OCI-LY7 (cell line): ENCODE data around the gene ERBB2. TPM values are rescaled to one million over a fixed set of nuclear protein-coding genes. Genes with fewer than 3 reads are reported as not detected.

ENCODE experiments used
- BruUV-seq: library from RNA; stranded (reverse); fragments of 400-500 nt; replicated peaks from 2 replicates; lab custom pipeline; 2021; lab: Mats Ljungman, UMichigan
- CTCF ChIA-PET: fragments of 300-600 bp; sonication (Branson Sonifier 250); formaldehyde crosslinking; loops from one replicate; lab custom pipeline; 2022; ENCODE audit warnings: antibody characterized with exemption; ENCODE audit not compliant: unreplicated experiment; lab: Charles Lee
- POLR2A ChIA-PET: fragments of 300-600 bp; sonication (Branson Sonifier 250); formaldehyde crosslinking; loops from one replicate; lab custom pipeline; 2022; ENCODE audit warnings: antibody characterized with exemption; lab: Charles Lee
- DNase-seq: peaks from one replicate; pipeline ENCODE4 v3.0.0-alpha.2; 2015; ENCODE audit warnings: low spot score
- H2AFZ ChIP-seq: fragments of 200-600 bp; sonication (generic), shearing (Covaris generic); 2 replicates; pipeline ENCODE4 v1.6.1; 2014; ENCODE audit warnings: mild to moderate bottlenecking, antibody characterized with exemption, low read length, moderate library complexity
- H3K27ac ChIP-seq: fragments of 200-600 bp; sonication (generic); 2 replicates; pipeline ENCODE4 v1.5.1; 2014; ENCODE audit warnings: mixed run types, low read depth, mild to moderate bottlenecking, moderate library complexity, low read length, inconsistent platforms; ENCODE audit not compliant: poor library complexity, severe bottlenecking
- H3K36me3 ChIP-seq: fragments of 200-600 bp; sonication (generic); 2 replicates; pipeline ENCODE4 v1.6.1; 2014; ENCODE audit warnings: mild to moderate bottlenecking, antibody characterized with exemption, low read length, moderate library complexity, mixed read lengths; ENCODE audit not compliant: insufficient read depth
- H3K4me1 ChIP-seq: fragments of 200-600 bp; sonication (generic); 2 replicates; pipeline ENCODE4 v1.5.1; 2014; ENCODE audit warnings: mild to moderate bottlenecking, low read length; ENCODE audit not compliant: insufficient read depth, poor library complexity, severe bottlenecking
- H3K4me2 ChIP-seq: fragments of 200-600 bp; sonication (generic); 2 replicates; pipeline ENCODE4 v1.6.1; 2014; ENCODE audit warnings: mild to moderate bottlenecking, low read length
- H3K4me3 ChIP-seq: fragments of 200-600 bp; sonication (generic); 2 replicates; pipeline ENCODE4 v1.5.1; 2014; ENCODE audit warnings: mild to moderate bottlenecking, low read depth, low read length; ENCODE audit not compliant: poor library complexity, severe bottlenecking
- H3K79me2 ChIP-seq: fragments of 200-600 bp; sonication (generic); 2 replicates; pipeline ENCODE4 v1.6.1; 2016; ENCODE audit warnings: low read depth, mild to moderate bottlenecking, low read length, moderate library complexity, mixed read lengths; ENCODE audit not compliant: insufficient read depth
- H3K9me2 ChIP-seq: fragments of 200-600 bp; sonication (generic); 2 replicates; pipeline ENCODE4 v1.6.1; 2016; ENCODE audit warnings: mild to moderate bottlenecking, low read length, mixed read lengths; ENCODE audit not compliant: insufficient read depth
- H3K9me3 ChIP-seq: fragments of 200-600 bp; sonication (generic); 2 replicates; pipeline ENCODE4 v1.6.1; 2014; ENCODE audit warnings: mild to moderate bottlenecking, mixed run types, low read length, mixed read lengths
- H4K20me1 ChIP-seq: fragments of 200-600 bp; sonication (generic); 2 replicates; pipeline ENCODE4 v1.6.1; 2014; ENCODE audit warnings: mild to moderate bottlenecking, antibody characterized with exemption, low read length, moderate library complexity, mixed read lengths; ENCODE audit not compliant: insufficient read depth
- EZH2phosphoT487 ChIP-seq: fragments of 200-600 bp; sonication (generic); IDR thresholded peaks from 2 replicates; pipeline ENCODE4 v1.6.1; 2018; ENCODE audit warnings: low read depth, borderline replicate concordance, mild to moderate bottlenecking, mixed run types, antibody characterized with exemption, low read length, moderate library complexity, mixed read lengths
- intact Hi-C: fragments of 100-400 bp; cut with micrococcal nuclease; formaldehyde crosslinking; loops from one replicate; pipeline ENCODE4 v1.10.0; 2022; ENCODE audit not compliant: unreplicated experiment
- total RNA-seq, 2 experiments: library from RNA; depleted of rRNA in 1 of 2; stranded (reverse); fragments of >200 nt in 1 of 2; shearing (Covaris generic) in 1 of 2; gene quantifications; 2 replicates each; pipeline ENCODE4 v1.2.3, GENCODE V29; 2014 to 2022
- TF ChIP-seq, protein P1 (sequence below): fragments of 200-600 bp; sonication (generic); conservative IDR thresholded peaks from 2 replicates; pipeline ENCODE4 v1.5.1; 2014; ENCODE audit warnings: mild to moderate bottlenecking, antibody characterized with exemption, low read length, moderate library complexity, mixed read lengths

The ERBB2 gene
- total RNA-seq, 2 experiments from 2014 or later: 6.5 to 11.4 TPM

- CTCF ChIA-PET: no interaction called here
- H4K20me1 ChIP-seq: no peaks in the 10 kb centered on the region
- H3K9me3 ChIP-seq: no peaks in the 10 kb centered on the region
- H3K27ac ChIP-seq: no peak overlapping the region
- no TSS peak for BruUV-seq
- no peak overlapping the region for H3K4me2 ChIP-seq
- DNase-seq: no peak
- intact Hi-C loops: no loop called here
- no peaks in the 10 kb centered on the region for H3K9me2 ChIP-seq
- H2AFZ ChIP-seq: no peak overlapping the region
- H3K36me3 ChIP-seq: no peaks in the 10 kb centered on the region
- no peaks in the 10 kb centered on the region for H3K79me2 ChIP-seq
- H3K4me1 ChIP-seq: no peaks in the 10 kb centered on the region
- H3K4me3 ChIP-seq: no peak overlapping the region
- TF ChIP-seq, protein P1, sequence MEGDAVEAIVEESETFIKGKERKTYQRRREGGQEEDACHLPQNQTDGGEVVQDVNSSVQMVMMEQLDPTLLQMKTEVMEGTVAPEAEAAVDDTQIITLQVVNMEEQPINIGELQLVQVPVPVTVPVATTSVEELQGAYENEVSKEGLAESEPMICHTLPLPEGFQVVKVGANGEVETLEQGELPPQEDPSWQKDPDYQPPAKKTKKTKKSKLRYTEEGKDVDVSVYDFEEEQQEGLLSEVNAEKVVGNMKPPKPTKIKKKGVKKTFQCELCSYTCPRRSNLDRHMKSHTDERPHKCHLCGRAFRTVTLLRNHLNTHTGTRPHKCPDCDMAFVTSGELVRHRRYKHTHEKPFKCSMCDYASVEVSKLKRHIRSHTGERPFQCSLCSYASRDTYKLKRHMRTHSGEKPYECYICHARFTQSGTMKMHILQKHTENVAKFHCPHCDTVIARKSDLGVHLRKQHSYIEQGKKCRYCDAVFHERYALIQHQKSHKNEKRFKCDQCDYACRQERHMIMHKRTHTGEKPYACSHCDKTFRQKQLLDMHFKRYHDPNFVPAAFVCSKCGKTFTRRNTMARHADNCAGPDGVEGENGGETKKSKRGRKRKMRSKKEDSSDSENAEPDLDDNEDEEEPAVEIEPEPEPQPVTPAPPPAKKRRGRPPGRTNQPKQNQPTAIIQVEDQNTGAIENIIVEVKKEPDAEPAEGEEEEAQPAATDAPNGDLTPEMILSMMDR: no peak
- TF ChIP-seq EZH2phosphoT487: no peak
- POLR2A ChIA-PET: no interaction called here
These were observed 14.4 kb downstream of the ERBB2 start for GRCh38 chr17:39714234-39714633.

GRCh38 chr17:39715375-39716072 lies 15.7 kb downstream of the ERBB2 start:
- Histone ChIP-seq H2AFZ (no peak overlapping the region), H3K9me2 (no peaks in the 10 kb centered on the region), H3K36me3 (no peaks in the 10 kb centered on the region), H4K20me1 (no peaks in the 10 kb centered on the region), H3K4me2 (no peak overlapping the region), H3K9me3 (no peaks in the 10 kb centered on the region), H3K4me3 (no peak overlapping the region), H3K79me2 (no peaks in the 10 kb centered on the region), H3K4me1 (no peaks in the 10 kb centered on the region), H3K27ac (no peak overlapping the region)
- TF ChIP-seq, protein P1: no peak
- no peak for TF ChIP-seq EZH2phosphoT487
- CTCF ChIA-PET: interaction anchor here (1.2 kb wide), 1 partner anchor 14 kb away, joined by 4 read pairs; no protein-coding TSS in a partner anchor
- no TSS peak for BruUV-seq
- POLR2A ChIA-PET: no interaction called here
- DNase-seq: no peak
- intact Hi-C loops: no loop called here
